ENCODE results near the gene KRTAP5-8.

- TF ChIP-seq, protein P1, sequence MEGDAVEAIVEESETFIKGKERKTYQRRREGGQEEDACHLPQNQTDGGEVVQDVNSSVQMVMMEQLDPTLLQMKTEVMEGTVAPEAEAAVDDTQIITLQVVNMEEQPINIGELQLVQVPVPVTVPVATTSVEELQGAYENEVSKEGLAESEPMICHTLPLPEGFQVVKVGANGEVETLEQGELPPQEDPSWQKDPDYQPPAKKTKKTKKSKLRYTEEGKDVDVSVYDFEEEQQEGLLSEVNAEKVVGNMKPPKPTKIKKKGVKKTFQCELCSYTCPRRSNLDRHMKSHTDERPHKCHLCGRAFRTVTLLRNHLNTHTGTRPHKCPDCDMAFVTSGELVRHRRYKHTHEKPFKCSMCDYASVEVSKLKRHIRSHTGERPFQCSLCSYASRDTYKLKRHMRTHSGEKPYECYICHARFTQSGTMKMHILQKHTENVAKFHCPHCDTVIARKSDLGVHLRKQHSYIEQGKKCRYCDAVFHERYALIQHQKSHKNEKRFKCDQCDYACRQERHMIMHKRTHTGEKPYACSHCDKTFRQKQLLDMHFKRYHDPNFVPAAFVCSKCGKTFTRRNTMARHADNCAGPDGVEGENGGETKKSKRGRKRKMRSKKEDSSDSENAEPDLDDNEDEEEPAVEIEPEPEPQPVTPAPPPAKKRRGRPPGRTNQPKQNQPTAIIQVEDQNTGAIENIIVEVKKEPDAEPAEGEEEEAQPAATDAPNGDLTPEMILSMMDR (IDR thresholded peaks at IDR 0.05) = no peak
- no peak for TF ChIP-seq POLR2A (IDR thresholded peaks at IDR 0.05)
- TF ChIP-seq POLR2AphosphoS5 (IDR thresholded peaks at IDR 0.05; ENCODE audit: insufficient read depth in 1 of 2, low read depth in 1 of 2) = no peak
Measured at GRCh38 chr11:71525188-71525937, 12.5 kb upstream of the KRTAP5-8 start.
